ENCODE measurements around the gene RPS6KA1.

DNA sequence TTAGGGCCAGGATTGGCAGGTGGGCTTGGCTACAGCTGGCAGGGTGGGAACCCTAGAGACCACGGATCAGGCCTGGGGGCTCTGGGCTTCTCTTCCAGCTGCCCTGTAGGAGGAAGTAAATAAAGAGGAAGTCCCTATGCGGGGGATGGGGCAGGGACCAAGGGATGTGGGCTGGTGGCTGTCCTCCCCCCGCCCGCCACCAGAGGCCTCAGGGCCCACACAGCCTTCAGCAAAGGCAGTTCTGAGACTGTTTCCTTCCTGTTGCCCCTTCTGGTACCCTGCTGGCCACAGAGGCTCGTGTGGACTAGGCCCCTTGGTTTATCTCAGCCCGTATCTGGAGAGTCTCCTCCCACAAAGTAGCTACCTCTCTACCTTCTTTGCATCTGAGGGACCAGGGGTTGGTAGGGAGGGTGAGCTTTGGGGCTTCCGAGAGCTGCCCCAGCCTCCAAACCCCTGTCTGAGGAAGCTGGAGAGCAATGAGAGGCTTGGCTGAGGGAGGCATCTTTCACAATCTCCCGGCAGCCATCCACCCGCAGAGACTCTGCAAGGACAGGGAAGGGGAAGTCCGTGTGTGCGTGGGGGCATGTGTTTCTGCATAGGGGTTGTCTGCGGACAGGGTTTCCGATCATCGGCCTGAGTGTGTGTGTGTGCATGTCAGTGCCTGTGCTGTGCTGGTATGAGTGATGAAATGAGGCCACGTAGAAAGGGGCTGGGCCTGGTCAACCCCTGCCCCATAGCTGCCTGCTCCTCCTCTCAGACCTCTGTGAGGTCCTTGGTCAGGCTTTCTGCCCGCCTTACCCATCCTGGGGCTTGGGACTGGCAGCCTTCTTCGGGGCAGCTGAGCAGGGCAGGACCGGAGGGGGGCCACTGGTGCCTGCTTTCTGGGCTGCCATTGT, 12.5 kb downstream of the RPS6KA1 start:
- TF ChIP-seq EZH2phosphoT487 (IDR thresholded peaks at IDR 0.05; ENCODE audit: insufficient read depth, low read depth) (no peak), EZH2 (IDR thresholded peaks at IDR 0.05; ENCODE audit: insufficient read depth, poor library complexity, severe bottlenecking) (no peak)

All from GM23248 (cell line).